Chondrocyte (in vitro differentiated cells): ENCODE data around the gene TTC39C. TPM values are rescaled to one million over a fixed set of nuclear protein-coding genes. Genes with fewer than 3 reads are reported as not detected.

ENCODE experiments used
- DNase-seq: peaks from one replicate; pipeline ENCODE4 v3.0.0; 2021; ENCODE audit warnings: mixed read lengths, low spot score
- H3K27ac Mint-ChIP-seq: one replicate; pipeline ENCODE4 v1.8.0; 2021; ENCODE audit warnings: mild to moderate bottlenecking, moderate library complexity, mixed read lengths; ENCODE audit not compliant: unreplicated experiment
- H3K27me3 Mint-ChIP-seq: 2 replicates; pipeline ENCODE4 v1.8.0; 2021; ENCODE audit warnings: low read depth, mixed read lengths
- H3K36me3 Mint-ChIP-seq: 2 replicates; pipeline ENCODE4 v1.8.0; 2021; ENCODE audit warnings: low read depth, mixed read lengths
- H3K4me1 Mint-ChIP-seq: 2 replicates; pipeline ENCODE4 v1.8.0; 2021; ENCODE audit warnings: low read depth, mild to moderate bottlenecking, mixed read lengths
- H3K4me3 Mint-ChIP-seq: one replicate; pipeline ENCODE4 v1.8.0; 2021; ENCODE audit warnings: mild to moderate bottlenecking, moderate library complexity, mixed read lengths; ENCODE audit not compliant: unreplicated experiment
- H3K9me3 Mint-ChIP-seq: 2 replicates; pipeline ENCODE4 v1.8.0; 2021; ENCODE audit warnings: low read depth, mixed read lengths
- total RNA-seq: library from RNA; stranded (reverse); gene quantifications from 3 replicates; pipeline ENCODE4 v1.2.1, GENCODE V29; 2021
- TF ChIP-seq, protein P1 (sequence below): fragments of 200-600 bp; sonication (generic); IDR thresholded peaks from 2 replicates; pipeline ENCODE4 v1.5.0; 2021; ENCODE audit warnings: antibody characterized with exemption, mild to moderate bottlenecking, moderate library complexity

TTC39C gene
- total RNA-seq, 1 donor from 2014 or later = 11.2 TPM

DNA sequence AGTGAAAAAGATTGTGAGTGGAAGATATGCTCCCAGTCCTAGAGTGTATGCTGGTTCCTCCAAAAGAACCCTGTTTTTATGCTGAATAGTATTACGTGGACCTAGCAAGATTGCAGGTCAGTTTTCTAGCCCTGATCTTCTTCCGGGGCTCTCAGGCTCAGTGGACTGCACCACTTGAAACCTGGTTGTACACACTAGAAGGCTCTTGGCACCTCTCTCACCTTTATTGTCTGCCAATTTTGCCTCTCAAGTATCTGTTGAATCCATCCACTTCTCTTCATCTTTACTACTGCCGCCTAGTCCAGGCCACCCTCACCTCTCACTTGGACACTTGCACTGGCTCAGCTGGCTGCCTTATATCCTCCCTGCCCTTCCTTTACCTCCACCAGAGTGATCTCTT lies 16.8 kb downstream of the TTC39C start:
- TF ChIP-seq, protein P1, sequence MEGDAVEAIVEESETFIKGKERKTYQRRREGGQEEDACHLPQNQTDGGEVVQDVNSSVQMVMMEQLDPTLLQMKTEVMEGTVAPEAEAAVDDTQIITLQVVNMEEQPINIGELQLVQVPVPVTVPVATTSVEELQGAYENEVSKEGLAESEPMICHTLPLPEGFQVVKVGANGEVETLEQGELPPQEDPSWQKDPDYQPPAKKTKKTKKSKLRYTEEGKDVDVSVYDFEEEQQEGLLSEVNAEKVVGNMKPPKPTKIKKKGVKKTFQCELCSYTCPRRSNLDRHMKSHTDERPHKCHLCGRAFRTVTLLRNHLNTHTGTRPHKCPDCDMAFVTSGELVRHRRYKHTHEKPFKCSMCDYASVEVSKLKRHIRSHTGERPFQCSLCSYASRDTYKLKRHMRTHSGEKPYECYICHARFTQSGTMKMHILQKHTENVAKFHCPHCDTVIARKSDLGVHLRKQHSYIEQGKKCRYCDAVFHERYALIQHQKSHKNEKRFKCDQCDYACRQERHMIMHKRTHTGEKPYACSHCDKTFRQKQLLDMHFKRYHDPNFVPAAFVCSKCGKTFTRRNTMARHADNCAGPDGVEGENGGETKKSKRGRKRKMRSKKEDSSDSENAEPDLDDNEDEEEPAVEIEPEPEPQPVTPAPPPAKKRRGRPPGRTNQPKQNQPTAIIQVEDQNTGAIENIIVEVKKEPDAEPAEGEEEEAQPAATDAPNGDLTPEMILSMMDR = no peak
- H3K4me3 Mint-ChIP-seq = no peak overlapping the region
- H3K9me3 Mint-ChIP-seq = no peaks in the 10 kb centered on the region

GRCh38 chr18:24031916-24032315 lies 17.4 kb downstream of the TTC39C start:
- peaks cover 10% of the 10 kb centered on the region for H3K4me1 Mint-ChIP-seq
- H3K4me3 Mint-ChIP-seq = no peak overlapping the region
- TF ChIP-seq, protein P1 = no peak
- no peaks in the 10 kb centered on the region for H3K27me3 Mint-ChIP-seq
- no peaks in the 10 kb centered on the region for H3K36me3 Mint-ChIP-seq
- H3K9me3 Mint-ChIP-seq = no peaks in the 10 kb centered on the region
- no peak for DNase-seq
- H3K27ac Mint-ChIP-seq = no peak overlapping the region

More for the DNA sequence above, 16.8 kb downstream of the TTC39C start:
- Mint-ChIP-seq H3K36me3 (no peaks in the 10 kb centered on the region), H3K27ac (no peak overlapping the region), H3K4me1 (peaks cover 16% of the 10 kb centered on the region), H3K27me3 (no peaks in the 10 kb centered on the region)
- no peak for DNase-seq

DNA sequence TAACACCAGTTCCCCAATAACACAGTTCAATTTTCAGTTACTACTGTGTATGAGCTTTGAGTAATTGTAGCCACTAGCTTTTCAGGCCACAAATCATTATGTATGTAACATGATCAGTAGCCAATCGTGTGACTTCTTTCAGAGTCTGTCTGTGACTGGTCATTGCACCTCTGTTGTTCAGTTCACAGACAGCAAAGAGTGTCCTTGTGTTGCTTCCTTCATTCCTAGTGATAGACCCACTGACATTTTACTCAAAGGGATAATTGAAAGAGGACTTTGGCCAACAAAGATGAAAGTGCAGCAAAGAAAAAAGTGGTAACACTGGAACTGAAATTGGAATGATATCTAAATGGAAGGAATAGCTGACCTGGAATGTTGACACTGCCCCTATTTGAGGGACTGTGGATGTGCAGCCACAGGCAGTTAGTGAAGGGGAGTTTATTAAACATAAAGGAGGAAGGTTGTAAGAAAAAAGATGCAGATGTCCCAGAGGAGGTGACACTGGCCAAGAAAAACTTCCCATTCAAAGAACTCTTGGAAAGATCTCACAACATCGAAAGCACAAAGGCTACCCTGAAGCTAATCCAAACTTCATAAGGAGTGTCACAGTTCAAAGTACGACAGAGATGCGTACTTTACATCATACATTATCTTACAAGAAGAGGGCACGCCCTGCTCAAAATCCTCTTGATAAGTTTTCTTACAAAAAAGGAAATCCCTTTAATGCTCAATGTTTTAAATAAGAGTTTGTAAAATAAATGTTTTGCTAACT lies 19.3 kb downstream of the TTC39C start:
- no peaks in the 10 kb centered on the region for H3K27me3 Mint-ChIP-seq
- no peak overlapping the region for H3K4me3 Mint-ChIP-seq
- H3K27ac Mint-ChIP-seq = no peak overlapping the region
- peaks cover 3% of the 10 kb centered on the region for H3K4me1 Mint-ChIP-seq
- TF ChIP-seq, protein P1 = no peak
- H3K36me3 Mint-ChIP-seq = no peaks in the 10 kb centered on the region
- no peak for DNase-seq
- no peaks in the 10 kb centered on the region for H3K9me3 Mint-ChIP-seq

- DNase-seq = no peak
- H3K27ac Mint-ChIP-seq = no peak overlapping the region
- H3K4me3 Mint-ChIP-seq = no peak overlapping the region
- H3K36me3 Mint-ChIP-seq = no peaks in the 10 kb centered on the region
- H3K27me3 Mint-ChIP-seq = no peaks in the 10 kb centered on the region
- no peaks in the 10 kb centered on the region for H3K9me3 Mint-ChIP-seq
- peaks cover 3% of the 10 kb centered on the region for H3K4me1 Mint-ChIP-seq
- TF ChIP-seq, protein P1 = no peak
Observed at GRCh38 chr18:24035316-24035715, 20.8 kb downstream of the TTC39C start.

DNA sequence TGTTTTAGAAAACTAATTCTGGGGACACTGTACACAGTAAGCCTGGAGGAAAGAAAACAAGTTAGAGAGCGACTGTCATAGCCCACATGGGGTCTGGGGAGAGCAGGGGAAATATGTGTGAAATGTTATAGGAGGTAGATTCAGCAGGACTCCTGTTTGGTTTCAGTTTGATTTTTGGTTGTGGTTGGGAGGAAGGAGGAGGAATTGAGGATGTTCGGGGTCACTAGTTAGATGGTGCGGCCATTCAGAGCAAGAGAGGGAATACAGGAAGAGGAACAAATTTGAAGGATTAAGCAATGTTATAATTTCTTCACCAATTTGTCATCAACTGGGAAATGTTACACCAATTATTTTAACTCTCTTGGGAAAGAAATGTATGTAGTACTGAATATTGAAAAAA lies 25.1 kb downstream of the TTC39C start:
- TF ChIP-seq, protein P1 = no peak
- Mint-ChIP-seq H3K4me1 (no peaks in the 10 kb centered on the region), H3K36me3 (no peaks in the 10 kb centered on the region), H3K4me3 (no peak overlapping the region), H3K27ac (no peak overlapping the region), H3K27me3 (no peaks in the 10 kb centered on the region), H3K9me3 (no peaks in the 10 kb centered on the region)
- DNase-seq = no peak
